Sigmoid colon (tissue), 4 donors: Measurements from ENCODE around the gene GTF2IRD1.
"Not testable (repeated sequence)": the region's sequence is repeated elsewhere in the genome, so short reads cannot be mapped to it uniquely, and the experiment has no call there.

Experiments
- EP300 ChIP-seq, 4 donors: sonication (generic); formaldehyde crosslinking; IDR thresholded peaks; one replicate each; pipeline ENCODE4 v1.6.1; 2017; ENCODE audit warnings: antibody characterized with exemption in 4 of 4
- POLR2A ChIP-seq, 2 donors: fragments of 450-650 bp; IDR thresholded peaks; one replicate each; pipeline ENCODE4 v1.6.1; 2016; ENCODE audit warnings: antibody characterized with exemption in 2 of 2, mild to moderate bottlenecking in 2 of 2, moderate library complexity in 2 of 2
- POLR2AphosphoS5 ChIP-seq, 4 donors: sonication (generic); formaldehyde crosslinking; IDR thresholded peaks; one replicate each; pipeline ENCODE4 v1.6.1; 2017; ENCODE audit warnings: antibody characterized with exemption in 4 of 4
- TF ChIP-seq, protein P1 (sequence below), 4 experiments: fragments of 450-650 bp in 3 of 4; fragments of 200-600 bp in 1 of 4; IDR thresholded peaks; one replicate each; pipeline ENCODE4 v1.5.1; 2016 to 2019; ENCODE audit warnings: antibody characterized with exemption in 4 of 4, mild to moderate bottlenecking in 3 of 4, moderate library complexity in 2 of 4

DNA sequence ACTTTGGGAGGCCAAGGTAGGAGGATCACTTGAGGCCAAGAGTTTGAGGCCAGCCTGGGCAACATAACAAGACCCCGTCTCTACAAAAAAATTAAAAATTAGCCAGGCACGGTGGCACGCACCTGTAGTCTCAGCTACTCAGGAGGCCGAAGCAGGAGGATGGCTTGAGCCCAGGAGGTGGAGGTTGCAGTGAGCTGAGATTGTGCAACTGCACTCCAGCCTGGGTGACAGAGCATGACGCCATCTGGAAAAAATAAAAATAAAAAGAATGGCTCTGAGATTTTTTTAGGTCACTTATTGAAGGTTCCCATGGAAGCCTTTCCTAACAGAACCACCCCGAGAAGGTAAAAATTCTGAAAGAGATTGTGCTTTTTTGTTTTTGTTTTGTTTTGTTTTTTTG lies 109.9 kb downstream of the GTF2IRD1 start:
- TF ChIP-seq, protein P1, sequence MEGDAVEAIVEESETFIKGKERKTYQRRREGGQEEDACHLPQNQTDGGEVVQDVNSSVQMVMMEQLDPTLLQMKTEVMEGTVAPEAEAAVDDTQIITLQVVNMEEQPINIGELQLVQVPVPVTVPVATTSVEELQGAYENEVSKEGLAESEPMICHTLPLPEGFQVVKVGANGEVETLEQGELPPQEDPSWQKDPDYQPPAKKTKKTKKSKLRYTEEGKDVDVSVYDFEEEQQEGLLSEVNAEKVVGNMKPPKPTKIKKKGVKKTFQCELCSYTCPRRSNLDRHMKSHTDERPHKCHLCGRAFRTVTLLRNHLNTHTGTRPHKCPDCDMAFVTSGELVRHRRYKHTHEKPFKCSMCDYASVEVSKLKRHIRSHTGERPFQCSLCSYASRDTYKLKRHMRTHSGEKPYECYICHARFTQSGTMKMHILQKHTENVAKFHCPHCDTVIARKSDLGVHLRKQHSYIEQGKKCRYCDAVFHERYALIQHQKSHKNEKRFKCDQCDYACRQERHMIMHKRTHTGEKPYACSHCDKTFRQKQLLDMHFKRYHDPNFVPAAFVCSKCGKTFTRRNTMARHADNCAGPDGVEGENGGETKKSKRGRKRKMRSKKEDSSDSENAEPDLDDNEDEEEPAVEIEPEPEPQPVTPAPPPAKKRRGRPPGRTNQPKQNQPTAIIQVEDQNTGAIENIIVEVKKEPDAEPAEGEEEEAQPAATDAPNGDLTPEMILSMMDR (IDR thresholded peaks at IDR 0.05): not testable (repeated sequence)
- not testable (repeated sequence) for TF ChIP-seq POLR2A, POLR2AphosphoS5, EP300 (IDR thresholded peaks at IDR 0.05)
